NB4 (cell line): ENCODE measurements around the gene ACTG2.

Source experiments
- CTCF ChIP-seq: IDR thresholded peaks from one replicate; pipeline ENCODE4 v1.5.1; 2012; ENCODE audit warnings: low read depth, low read length
- MAX ChIP-seq: IDR thresholded peaks from 2 replicates; pipeline ENCODE4 v1.6.1; 2011; ENCODE audit warnings: low read depth, low read length
- MYC ChIP-seq: IDR thresholded peaks from 2 replicates; pipeline ENCODE4 v1.6.1; 2011; ENCODE audit warnings: low read depth, low read length
- POLR2A ChIP-seq: IDR thresholded peaks from 2 replicates; pipeline ENCODE4 v1.6.1; 2011; ENCODE audit warnings: mild to moderate bottlenecking; ENCODE audit not compliant: insufficient read length; ENCODE audit errors: extremely low read depth

- TF ChIP-seq CTCF, result no peak
- TF ChIP-seq MYC, result no peak
- TF ChIP-seq POLR2A, result no peak
- TF ChIP-seq MAX, result no peak
Observed at GRCh38 chr2:73937899-73938298, 45.1 kb downstream of the ACTG2 start.
